Ramos (cell line): ENCODE results near the gene R3HDM4.

Experiments used
- in situ Hi-C: fragments of 300-500 bp; cut with MboI; formaldehyde crosslinking; loops from one replicate; pipeline ENCODE4 v1.14.3; 2022; ENCODE audit warnings: low sequenced_read_pairs; ENCODE audit not compliant: unreplicated experiment

The R3HDM4 gene

DNA sequence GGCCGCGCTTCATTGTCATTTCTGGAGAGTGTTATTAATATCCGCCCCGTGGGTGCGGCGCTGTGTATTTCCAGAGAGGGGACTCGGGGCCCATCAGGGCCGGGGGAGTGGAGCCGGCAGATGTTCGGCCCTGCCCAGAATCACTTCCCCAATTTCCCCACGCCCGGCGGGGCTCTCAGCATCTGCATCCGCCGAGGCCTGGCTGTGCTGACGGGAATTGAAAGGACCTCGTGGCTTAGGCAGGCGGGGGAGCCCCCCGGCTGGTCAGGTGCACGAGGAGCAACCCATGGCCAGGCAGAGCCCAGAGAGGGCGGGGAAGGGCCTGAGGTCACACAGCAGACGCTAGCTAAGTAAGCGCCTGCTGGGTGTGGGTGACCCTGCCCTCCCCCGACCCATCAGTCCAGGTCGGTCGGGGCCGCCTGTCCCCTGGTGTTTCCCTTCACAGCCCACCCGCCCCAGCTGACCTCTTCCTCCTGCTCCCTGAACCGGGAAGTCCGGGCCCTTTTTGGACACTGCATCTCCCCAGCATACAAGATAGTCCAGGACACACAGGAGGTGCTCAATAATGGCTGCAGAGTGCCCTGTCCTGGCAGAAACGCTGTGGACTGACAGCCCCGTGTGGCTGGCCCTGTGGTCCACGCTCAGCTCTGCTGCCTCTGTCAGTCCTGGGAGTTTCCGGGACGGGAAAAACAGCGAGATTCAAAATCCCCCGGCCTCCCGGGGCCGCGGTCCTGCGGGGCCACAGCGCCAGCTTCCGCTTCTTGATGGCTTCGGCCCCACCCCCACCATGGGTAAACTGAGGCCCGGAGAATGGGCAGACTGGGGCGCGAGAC is 34.9 kb upstream of the R3HDM4 start:
- in situ Hi-C loops = no loop called here

DNA sequence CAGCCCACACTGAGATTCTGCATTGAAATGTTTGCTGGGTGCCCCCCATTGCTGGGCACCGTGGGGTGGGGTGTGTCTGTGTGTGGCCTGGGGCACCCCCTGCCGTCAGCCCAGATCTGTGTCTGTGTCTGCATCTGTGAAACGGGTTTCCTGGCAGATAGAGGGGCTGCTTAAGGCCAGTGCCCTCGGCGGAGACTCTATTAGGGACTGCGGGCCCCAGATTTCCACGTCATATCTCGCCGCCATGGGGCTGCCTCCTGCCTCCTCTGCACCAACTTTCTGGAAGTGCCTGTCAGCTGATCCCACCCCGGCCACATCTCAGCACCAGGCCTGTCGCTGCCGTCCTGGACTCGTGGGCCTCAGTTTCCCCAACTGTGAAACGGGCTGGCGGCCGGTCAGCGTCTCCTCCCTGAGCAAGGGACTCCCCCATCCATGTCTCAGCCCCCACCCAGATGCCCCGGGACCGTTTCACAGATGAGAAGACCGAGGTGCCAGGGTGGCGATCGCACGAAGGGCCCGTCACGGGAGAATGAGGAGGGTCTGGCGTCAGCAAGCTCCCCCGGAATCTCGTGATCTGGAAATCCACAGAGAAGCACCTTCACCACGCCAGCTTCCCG is 34.2 kb upstream of the R3HDM4 start:
- in situ Hi-C loops = no loop called here

DNA sequence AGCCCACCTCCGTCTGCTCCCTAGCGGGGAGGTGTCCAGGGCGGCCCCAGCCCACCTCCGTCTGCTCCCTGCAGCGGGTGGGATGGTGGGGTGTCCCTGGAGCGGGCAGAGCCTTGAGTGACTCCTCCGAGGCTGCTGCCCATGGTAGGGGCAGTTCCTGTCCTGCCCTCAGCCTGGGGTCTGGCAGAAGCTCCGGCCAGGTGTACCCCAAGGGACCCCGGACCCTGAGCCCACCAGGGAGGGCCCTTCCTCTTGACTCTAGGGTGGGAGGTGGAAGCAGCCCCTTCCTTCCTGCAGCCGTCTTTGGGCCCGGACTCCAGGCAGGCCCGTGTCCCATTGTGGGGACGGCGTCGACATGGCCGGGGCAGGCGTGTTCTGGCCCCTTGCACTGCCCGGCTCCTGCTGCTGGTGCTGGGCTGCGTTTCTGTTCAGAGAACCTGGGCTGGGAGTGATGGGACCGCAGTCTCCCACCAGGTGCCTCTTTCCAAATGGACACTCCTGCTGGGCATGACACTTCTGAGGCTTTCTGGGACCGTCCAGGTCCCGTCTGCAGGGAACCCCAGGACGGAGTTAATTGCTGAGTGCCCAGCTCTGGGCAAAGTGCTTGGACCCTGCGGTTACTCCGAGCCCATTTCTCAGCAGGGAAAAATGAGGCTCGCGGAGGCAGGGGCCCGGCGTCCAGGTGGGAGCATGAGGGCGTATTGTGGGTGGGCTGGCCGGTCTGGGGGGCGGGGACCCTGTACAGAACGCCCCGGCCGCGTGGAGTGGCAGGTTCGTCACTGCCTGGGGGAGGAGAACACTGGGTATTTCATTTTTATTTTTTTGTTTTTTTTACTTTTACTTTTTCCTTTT is 32.6 kb upstream of the R3HDM4 start:
- in situ Hi-C loops = no loop called here

DNA sequence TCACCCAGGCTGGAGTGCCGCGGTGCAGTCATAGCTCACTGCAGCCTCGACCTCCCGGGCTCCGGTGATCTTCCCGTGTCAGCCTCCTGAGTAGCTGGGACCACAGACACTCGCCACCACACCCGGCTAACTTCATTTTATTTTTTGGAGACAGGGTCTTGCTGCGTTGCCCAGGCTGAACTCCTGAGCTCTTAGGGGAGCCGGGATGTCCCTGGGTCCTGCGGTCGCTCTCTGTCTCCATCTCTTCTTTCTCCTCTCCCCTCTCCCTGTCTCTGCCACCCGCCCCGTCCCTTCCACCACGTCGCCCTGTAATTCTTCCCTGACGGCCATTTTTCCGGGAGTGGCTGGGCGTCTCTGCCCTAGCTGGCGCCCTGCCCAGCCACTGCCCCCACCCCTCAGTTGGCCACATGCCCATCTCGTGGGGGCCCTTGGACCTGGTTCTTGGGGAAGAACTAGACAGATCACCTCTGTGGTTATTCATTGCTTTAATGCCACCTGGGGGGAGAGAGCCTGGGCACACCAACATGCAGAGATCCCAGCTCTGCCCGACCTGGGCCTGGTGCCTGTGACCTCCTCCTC is 31.7 kb upstream of the R3HDM4 start:
- in situ Hi-C loops = no loop called here

DNA sequence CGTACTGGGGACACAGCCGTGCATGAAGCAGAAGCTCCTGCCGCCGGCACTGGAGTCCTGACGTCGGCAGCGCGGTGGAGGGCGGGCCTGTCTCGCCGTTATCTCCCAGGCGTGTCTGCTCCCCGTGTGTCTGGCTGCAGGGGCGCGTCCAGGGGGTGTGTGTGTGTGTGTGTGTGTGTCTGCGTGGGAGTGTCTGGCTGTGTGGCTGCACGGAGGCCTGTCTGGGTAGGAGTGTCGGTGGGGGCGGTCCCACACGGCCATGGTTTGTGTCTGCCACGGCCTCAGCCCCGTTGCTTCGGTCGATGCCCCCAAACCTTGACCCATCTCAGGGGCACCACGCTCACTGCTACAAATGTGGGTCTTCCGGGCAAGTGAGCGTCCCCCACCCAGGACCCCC is 31.1 kb upstream of the R3HDM4 start:
- in situ Hi-C loops = no loop called here

DNA sequence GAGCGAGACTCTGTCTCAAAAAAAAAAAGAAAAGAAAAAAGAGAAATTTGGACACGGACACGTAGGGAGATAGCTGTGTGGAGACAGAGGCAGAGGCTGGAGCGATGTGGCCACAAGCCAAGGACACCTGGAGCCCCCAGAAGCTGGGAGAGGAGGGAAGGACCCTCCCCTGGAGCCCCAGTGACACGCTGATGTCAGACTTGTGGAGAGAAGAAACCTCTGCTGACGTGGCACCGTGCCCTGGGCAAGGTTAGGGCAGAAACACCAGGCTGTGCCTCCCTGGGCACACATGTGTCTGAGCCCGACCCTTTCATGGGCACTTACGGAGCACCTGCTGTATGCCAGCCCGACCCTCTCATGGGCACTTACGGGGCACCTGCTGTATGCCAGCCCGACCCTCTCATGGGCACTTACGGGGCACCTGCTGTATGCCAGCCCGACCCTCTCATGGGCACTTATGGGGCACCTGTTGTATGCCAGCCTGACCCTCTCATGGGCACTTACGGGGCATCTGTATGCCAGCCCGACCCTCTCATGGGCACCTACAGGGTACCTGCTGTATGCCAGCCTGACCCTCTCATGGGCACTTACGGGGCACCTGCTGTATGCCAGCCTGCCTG is 30.6 kb upstream of the R3HDM4 start:
- in situ Hi-C loops = no loop called here

DNA sequence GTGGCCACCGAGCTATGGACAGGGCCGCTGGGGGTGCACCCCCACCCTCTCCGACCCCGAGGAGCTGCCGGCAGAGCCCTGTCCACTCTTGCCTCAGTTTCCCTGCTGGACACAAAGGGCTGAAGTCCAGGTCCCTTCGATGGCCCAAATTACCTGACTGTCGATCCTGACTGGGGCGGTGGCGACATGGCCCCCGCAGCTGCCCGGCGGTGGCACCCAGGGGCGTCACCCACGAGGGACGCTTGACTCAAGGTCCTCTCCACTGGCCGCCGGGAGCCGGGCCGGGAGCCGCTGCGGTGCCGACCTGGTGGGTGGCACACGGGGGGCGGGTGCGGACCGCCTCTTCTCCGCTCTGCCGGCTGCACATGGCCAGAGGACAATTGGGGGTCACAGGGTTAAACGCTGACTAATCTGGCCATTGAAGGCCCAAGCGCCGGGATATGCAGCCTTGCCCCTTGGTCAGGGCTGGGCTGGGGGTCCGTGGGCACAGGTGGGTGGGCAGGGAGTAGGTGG is 29.2 kb upstream of the R3HDM4 start:
- in situ Hi-C loops = no loop called here

DNA sequence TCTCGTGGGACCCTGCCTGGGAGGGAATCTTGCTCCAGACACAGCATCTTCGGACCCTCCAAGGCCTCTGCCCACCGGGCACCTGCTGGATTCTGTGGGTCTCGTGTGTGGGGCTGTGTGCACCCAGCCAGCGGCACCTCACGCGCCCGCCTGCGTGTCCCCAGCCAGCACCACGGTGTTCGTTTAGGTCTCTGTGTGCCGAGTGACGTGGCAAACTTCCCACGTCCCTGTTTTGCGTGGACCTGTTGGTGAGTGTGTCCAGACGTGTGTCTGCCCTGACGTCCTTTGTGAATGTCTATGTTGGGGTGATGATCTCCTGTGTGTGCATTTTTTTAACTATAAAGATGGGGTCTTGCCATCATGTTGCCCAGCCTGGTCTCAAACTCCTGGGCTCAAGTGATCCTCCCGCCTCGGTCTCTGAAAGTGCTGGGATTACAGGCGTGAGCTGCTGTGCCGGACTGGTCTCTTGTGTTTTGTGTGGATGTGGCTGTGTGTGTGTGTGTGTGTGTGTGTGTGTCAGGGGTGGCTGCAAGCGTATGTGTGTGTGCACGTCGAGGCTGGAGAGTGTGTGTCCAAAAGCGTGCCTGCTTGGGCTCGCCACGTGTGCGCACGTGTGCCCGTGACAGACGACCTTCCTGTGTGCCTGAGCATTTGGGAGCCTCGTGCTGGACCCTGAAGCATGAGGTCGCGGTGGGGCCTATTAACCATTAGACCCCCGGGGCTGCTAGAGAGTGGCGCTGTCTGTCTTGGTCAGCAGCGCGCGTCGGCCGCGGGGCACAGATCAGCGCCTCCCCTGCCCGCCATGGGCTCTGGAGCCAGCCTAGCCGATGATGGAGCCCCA is 28.5 kb upstream of the R3HDM4 start:
- in situ Hi-C loops = no loop called here

DNA sequence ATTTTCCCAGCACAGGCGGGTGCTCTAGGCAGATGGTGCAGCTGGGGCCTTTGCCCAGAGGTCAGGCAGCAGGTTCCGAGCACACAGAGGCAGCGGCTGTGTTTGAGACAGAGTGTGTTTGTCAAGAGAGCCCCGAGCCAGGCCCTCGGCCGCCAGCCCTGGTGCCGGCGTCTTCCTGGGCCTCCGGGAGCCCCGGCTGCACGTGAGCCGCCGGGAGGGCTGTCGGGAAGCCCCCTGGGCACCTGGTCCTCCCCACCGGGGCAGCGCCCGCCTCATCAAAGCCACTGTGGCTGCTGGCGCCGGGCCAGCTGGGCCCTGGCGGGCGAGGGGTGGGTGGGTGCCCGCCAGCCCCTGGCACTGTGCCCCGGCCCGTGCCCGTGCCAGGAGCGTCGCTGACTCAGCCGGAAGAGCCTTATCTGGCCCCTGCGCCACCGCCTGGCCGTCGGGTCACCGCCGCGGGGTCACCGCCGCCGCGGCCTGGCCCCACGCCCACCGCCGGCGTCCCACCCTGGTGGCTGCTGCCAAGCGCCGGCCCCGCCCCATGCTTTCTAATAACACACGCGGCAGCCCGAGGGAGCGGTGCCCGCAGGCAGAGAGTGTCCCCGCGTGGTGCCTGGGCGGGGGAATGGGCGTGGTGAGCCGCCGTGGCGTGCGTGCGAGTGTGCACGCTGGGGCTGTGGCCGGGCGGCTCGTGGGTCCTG is 27.7 kb upstream of the R3HDM4 start:
- in situ Hi-C loops = no loop called here

DNA sequence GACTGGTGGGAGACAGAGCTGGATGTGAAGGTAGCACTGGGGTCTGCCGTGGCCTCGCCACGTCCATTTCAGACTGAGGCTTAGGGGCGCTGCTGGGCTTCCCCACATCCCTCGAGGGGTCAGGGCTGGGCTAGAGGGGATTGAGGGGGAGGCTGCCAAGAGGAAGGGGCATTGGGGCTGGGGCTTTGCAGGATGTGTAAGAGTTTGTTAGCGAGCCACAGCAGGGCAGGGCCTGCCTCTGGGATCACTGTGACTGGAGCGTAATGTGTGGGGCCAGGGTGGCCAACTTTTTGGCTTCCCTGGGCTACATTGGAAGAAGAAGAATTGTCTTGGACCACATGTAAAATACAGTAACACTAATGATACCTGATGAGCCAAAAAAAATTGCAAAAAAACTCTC is 26.9 kb upstream of the R3HDM4 start:
- in situ Hi-C loops = no loop called here

DNA sequence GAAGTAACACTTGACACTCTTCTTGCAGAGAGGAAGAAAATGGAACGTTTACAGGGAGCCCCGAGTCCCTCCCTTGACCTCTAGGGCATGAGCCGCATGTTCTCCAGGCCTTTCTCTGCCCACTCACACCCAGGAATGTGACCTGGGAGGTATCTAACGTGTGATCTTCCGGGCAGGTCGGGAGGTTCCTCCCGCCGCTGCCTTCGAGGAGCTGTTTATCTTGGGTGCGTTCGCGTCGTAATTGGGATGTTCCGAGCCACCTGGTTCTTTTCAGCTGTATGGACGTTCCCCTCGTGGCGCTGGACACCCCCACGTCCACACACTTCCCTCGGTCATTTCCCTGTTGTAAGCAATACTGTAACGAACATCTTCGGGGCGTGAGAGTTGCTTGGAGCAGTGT is 26.4 kb upstream of the R3HDM4 start:
- in situ Hi-C loops = no loop called here

DNA sequence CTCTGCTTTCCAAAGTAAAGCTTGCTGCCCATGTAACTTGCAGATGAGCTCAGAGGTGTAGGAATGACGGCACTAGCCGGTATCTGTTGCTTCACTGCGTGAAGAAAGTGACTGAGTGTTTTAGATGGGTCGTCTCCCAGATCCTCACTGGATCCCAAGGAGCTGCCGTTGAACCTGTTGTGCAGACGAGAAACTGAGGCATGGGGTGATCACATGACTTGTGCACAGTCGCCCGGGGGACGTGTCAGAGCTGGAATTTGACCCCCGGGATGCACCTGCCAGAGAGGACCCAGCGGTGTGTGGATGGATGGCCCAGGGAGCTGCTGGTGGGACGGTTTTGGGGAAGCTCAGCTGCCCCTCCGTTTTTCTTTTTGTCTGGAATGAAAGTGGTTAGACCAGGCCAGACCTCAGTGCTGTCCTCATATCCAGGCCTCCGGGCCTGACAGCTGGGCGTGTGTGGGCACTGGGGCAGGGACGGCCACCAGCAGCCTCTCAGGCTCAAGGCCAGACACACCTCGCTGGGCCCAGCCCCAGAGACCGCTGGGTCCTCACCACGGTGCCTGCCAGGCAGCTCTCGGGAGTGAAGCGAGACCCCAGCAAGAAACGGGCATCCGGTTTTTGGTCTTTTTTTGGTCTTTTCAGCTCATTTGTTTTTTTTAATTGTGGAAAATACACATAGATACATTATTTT is 25.4 kb upstream of the R3HDM4 start:
- in situ Hi-C loops = no loop called here

DNA sequence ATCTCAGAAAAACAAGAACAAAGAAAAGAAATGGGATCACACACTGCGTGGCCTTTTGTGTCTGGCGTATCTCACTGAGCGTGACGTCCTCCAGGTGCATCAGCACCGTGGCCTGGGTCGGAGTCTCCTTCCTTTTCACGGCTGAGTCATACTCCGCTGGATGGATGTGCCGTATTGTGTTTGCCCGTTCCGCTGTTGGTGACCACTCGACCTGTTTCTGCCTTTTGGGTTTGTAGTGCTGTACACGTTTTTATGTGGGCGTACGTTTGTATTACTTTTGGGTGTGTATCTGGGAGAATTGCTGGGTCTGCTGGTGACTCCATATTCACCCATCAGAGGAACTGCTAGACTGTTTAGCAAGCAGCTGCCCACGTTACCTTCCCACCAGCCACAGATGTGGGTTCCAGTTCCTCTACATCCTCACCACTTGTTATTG is 24.3 kb upstream of the R3HDM4 start:
- in situ Hi-C loops = no loop called here

DNA sequence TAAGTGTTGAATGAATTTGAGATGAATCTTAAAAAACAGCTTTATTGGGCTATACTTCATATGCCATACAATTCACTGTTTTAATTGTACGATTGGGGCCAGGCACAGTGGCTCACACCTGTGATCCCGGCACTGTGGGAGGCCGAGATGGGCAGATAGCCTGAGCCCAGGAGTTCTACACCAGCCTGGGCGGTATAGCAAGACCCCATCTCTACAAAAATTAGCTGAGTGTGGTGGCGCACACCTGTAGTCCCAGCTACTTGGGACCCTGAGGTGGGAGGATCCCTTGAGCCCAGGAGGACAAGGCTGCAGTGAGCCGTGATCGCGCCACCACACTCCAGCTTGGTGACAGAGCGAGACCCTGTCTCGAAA is 23.1 kb upstream of the R3HDM4 start:
- in situ Hi-C loops = no loop called here

DNA sequence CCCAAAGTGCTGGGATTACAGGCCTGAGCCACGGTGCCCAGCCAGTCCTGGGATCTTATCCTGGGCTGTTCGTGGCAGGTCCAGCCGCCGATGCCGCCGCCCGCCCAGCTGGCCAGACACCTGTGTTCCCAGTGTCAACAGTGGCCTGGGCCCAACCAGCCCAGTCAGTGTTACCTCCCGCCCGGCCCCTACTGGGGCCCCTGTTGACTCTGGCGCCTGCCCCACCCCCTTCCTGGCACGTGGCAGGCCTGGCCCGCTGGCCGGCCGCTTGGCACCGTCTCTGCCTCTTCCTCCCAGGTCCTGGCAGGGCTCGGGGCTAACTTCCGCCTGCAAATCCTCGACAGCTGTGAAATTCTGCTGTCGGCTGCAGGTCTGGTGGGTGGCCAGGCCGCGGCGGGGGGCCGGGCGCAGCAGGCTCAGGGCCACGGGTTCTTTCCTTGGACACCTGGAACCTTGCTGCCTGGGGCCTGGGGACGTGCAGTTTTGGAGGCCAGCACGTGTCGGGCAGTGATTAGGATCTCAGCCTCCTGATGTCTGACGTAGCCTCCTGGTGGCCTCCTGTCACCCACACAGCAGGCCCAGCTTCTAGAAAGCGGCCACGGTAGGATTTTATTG is 22.0 kb upstream of the R3HDM4 start:
- in situ Hi-C loops = no loop called here

DNA sequence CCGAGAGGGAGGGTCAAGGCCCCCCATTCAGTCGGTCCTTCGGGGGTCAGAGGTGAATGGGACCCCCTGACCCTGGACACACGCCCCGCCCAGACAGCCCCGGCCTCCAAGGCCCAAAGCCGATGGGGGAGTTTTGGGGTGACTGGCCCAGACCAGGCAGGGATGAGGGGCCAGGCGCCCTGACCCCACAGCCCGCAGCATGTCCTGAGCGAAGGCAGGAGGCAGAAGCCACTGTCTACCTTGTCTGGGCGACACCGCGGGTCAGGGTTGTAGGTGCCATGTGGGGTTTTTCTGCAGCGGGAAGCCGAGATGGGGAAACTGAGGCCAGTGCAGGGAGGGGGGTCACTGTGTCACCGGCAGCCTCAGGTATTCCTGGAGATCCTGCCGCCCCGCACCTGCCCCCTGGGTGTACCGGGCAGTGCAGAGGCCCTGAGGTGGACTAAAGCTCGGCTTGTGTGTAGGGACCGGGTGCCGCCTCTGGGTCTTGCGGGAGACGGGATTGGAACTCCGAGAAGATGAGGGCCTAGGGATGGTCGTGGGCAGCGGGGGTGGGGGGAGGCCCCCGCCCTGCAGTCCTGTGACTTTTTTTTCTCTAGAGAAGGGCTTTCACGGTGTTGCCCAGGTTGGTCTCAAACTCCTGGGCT is 21.3 kb upstream of the R3HDM4 start:
- in situ Hi-C loops = no loop called here

DNA sequence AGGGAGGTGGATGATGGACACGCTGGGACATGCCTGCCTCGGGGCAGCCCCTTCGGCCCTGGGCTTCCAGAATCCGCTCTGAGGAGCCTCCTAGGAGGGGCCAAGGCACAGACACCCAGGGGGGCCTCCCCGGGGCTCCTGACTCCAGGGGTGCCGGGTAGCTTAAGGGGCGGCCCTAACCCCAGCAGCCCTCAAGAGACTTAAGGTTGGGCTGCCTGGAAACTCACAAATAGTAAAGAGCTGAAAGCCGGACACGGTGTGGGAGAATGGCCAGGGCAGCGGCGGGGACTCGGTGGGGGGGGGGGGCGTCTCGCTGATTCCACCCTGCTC is 20.5 kb upstream of the R3HDM4 start:
- in situ Hi-C loops = no loop called here
